A549 (cell line): ENCODE data around the gene CDIP1.

Source experiments
- EP300 ChIP-seq, 2 experiments: fragments of >200 bp; sonication (Bioruptor Twin); formaldehyde crosslinking; IDR thresholded peaks; 2 replicates in 1 of 2; 3 replicates in 1 of 2; pipeline ENCODE4 v1.6.1; 2016 to 2017
- HDAC2 ChIP-seq: fragments of 200-600 bp; sonication (generic); IDR thresholded peaks from 2 replicates; pipeline ENCODE4 v1.6.1; 2016
- POLR2A ChIP-seq: IDR thresholded peaks from 2 replicates; pipeline ENCODE4 v1.6.1; 2012; ENCODE audit warnings: mild to moderate bottlenecking, low read length
- RCOR1 ChIP-seq: fragments of 150-350 bp; IDR thresholded peaks from 2 replicates; pipeline ENCODE4 v1.6.1; 2014; ENCODE audit warnings: antibody characterized with exemption, low read length, low read depth
- TF ChIP-seq, protein P1 (sequence below): fragments of >200 bp; sonication (Bioruptor Twin); formaldehyde crosslinking; IDR thresholded peaks from 3 replicates; pipeline ENCODE4 v1.5.1; 2016

DNA sequence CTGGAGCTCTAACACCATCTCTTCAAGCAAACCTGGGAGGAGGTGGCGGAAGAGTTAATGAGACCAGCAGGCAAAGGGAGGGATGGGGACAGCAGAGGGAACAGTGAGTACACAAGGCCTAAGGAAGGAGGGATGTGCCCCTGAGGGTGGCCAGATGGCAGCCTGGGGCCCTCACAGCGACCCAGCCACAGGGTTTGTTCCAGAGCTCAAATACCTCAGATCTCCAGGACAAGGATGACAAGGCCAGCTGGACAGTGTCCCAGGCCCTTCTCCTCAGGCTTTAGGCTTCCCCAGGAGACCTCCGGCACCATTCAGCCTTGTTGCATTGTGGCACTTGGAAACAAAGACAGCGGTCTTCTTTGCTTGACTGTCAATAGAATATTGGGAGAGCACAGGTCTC, 14.9 kb downstream of the CDIP1 start:
- TF ChIP-seq, protein P1, sequence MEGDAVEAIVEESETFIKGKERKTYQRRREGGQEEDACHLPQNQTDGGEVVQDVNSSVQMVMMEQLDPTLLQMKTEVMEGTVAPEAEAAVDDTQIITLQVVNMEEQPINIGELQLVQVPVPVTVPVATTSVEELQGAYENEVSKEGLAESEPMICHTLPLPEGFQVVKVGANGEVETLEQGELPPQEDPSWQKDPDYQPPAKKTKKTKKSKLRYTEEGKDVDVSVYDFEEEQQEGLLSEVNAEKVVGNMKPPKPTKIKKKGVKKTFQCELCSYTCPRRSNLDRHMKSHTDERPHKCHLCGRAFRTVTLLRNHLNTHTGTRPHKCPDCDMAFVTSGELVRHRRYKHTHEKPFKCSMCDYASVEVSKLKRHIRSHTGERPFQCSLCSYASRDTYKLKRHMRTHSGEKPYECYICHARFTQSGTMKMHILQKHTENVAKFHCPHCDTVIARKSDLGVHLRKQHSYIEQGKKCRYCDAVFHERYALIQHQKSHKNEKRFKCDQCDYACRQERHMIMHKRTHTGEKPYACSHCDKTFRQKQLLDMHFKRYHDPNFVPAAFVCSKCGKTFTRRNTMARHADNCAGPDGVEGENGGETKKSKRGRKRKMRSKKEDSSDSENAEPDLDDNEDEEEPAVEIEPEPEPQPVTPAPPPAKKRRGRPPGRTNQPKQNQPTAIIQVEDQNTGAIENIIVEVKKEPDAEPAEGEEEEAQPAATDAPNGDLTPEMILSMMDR = no peak
- TF ChIP-seq EP300 (IDR thresholded peaks at IDR 0.05) (no peak), POLR2A (no peak), HDAC2 (no peak), RCOR1 (no peak)
